GM12872 (cell line): Measurements from ENCODE around the gene ECPAS.

Experiments used
- CTCF ChIP-seq: IDR thresholded peaks from 3 replicates; pipeline ENCODE4 v1.5.1; 2011; ENCODE audit warnings: low read depth, mild to moderate bottlenecking, low read length, moderate library complexity; ENCODE audit not compliant: insufficient read depth

Gene ECPAS

DNA sequence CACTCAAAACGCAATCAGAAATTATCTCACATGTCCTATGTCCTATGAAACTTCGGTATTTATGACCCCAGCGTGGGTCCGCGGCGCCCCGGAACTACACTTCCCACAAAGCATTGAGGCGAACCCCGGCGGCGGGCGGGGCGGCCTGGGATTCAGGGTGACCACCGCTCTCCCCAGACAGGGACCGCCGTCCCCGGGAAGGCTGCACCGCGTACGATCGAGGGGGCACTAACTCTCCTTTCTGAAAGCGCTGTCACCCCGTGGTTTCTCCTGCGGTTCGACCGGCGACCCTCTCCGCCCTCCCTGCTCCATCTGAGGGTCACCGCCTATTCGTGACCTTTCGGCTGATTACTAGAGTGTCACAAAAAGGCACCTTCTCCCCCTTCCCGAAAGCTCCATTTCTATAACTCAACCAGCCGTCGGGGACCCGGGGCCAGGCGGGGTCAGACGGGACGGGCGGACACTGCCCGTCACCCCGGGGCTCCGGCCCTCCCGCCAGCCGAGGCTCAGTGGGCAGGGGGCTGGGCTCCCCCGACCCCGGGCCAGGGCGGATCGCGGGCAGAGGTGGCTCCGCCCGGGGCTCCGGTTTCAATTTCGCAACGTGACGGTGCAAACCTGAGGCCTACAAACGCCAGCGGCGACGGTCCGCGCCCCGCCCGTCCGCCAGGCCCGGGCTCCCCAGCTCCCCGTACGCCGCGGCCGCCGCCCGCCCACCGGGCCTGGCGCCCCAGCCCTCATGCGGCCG is 1.3 kb downstream of the ECPAS start:
- TF ChIP-seq CTCF, result no peak

GRCh38 chr9:111481885-111482636 is 2.1 kb downstream of the ECPAS start:
- TF ChIP-seq CTCF, result no peak

GRCh38 chr9:111477677-111478076 is 6.5 kb downstream of the ECPAS start:
- no peak for TF ChIP-seq CTCF

GRCh38 chr9:111475195-111475594 is 9.0 kb downstream of the ECPAS start:
- TF ChIP-seq CTCF, result no peak

GRCh38 chr9:111474385-111474784 is 9.8 kb downstream of the ECPAS start:
- no peak for TF ChIP-seq CTCF

GRCh38 chr9:111467778-111468367 is 16.3 kb downstream of the ECPAS start:
- no peak for TF ChIP-seq CTCF

- TF ChIP-seq CTCF, result no peak
Measured at GRCh38 chr9:111463048-111463447, 21.1 kb downstream of the ECPAS start.
